Mucosa of stomach (tissue), 1 donor: ENCODE results near the gene CASQ2.

Experiments used
- H3K27me3 ChIP-seq: one replicate; pipeline ENCODE4 v1.7.0; 2013; ENCODE audit warnings: mild to moderate bottlenecking, low read length; ENCODE audit not compliant: control insufficient read depth, insufficient read depth
- H3K36me3 ChIP-seq: one replicate; pipeline ENCODE4 v1.7.0; 2013; ENCODE audit warnings: low read length; ENCODE audit not compliant: control insufficient read depth, insufficient read depth
- H3K4me1 ChIP-seq: one replicate; pipeline ENCODE4 v1.7.0; 2013; ENCODE audit warnings: mild to moderate bottlenecking, low read length; ENCODE audit not compliant: control insufficient read depth, insufficient read depth
- H3K4me3 ChIP-seq: one replicate; pipeline ENCODE4 v1.7.0; 2013; ENCODE audit warnings: low read length
- H3K9ac ChIP-seq: one replicate; pipeline ENCODE4 v1.7.0; 2013; ENCODE audit warnings: mild to moderate bottlenecking, low read length, moderate library complexity
- H3K9me3 ChIP-seq: one replicate; pipeline ENCODE4 v1.7.0; 2013; ENCODE audit warnings: mild to moderate bottlenecking, low read length, moderate library complexity; ENCODE audit not compliant: control insufficient read depth
- donor health status: Pancreatic carcinoma.

The CASQ2 gene

GRCh38 chr1:115753361-115753760 is 15.2 kb downstream of the CASQ2 start:
- no peaks in the 10 kb centered on the region for H3K36me3 ChIP-seq
- H3K9ac ChIP-seq = no peak overlapping the region
- peaks cover 7% of the 10 kb centered on the region for H3K4me1 ChIP-seq

GRCh38 chr1:115748401-115749150 is 19.9 kb downstream of the CASQ2 start:
- Histone ChIP-seq H3K4me3 (no peak overlapping the region), H3K27me3 (no peaks in the 10 kb centered on the region), H3K36me3 (no peaks in the 10 kb centered on the region), H3K9ac (no peak overlapping the region), H3K9me3 (no peaks in the 10 kb centered on the region), H3K4me1 (peaks cover 14% of the 10 kb centered on the region)

More at GRCh38 chr1:115753361-115753760, 15.2 kb downstream of the CASQ2 start:
- Histone ChIP-seq H3K27me3 (no peaks in the 10 kb centered on the region), H3K4me3 (no peak overlapping the region), H3K9me3 (no peaks in the 10 kb centered on the region)

DNA sequence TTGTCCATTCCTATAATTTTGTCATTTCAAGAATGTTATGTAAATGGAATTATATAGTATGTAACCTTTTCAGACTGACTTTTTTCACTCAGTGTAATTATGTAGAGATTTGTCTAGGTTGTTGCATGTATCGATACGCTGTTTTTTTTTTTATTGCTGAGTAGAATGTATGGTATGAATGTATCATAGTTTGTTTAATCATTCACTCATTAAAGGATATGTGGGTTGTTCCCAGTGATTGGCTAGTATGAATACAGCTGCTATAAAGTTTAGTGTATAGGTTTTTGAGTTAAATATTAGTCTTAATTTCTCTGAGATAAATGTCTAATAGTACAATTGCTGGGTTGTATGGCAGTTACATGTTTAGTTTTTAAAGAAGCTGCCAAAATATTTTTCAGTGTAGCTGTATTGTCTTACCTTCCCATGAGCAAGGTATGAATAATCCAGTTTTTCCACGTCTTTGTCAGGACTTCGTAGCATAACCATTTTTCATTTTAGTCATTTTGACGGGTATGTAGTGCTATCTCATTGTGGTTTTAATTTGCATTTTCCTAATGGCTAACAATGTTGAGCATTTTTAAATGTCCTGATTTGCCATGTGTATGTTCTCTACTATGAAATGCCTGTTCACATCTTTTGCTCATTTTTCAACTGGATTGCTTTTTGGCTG is 22.4 kb downstream of the CASQ2 start:
- Histone ChIP-seq H3K9me3 (no peaks in the 10 kb centered on the region), H3K36me3 (no peaks in the 10 kb centered on the region), H3K4me3 (no peak overlapping the region), H3K9ac (no peak overlapping the region), H3K4me1 (peaks cover 14% of the 10 kb centered on the region), H3K27me3 (no peaks in the 10 kb centered on the region)

GRCh38 chr1:115744646-115745275 is 23.8 kb downstream of the CASQ2 start:
- H3K27me3 ChIP-seq = no peaks in the 10 kb centered on the region
- no peak overlapping the region for H3K9ac ChIP-seq
- H3K9me3 ChIP-seq = no peaks in the 10 kb centered on the region
- H3K4me3 ChIP-seq = no peak overlapping the region
- H3K4me1 ChIP-seq = peaks cover 14% of the 10 kb centered on the region
- no peaks in the 10 kb centered on the region for H3K36me3 ChIP-seq

GRCh38 chr1:115740811-115741210 is 27.7 kb downstream of the CASQ2 start:
- Histone ChIP-seq H3K4me1 (no peaks in the 10 kb centered on the region), H3K9ac (no peak overlapping the region), H3K27me3 (no peaks in the 10 kb centered on the region), H3K9me3 (no peaks in the 10 kb centered on the region), H3K4me3 (no peak overlapping the region), H3K36me3 (no peaks in the 10 kb centered on the region)

GRCh38 chr1:115732316-115732715 is 36.2 kb downstream of the CASQ2 start:
- H3K27me3 ChIP-seq = no peaks in the 10 kb centered on the region
- H3K9me3 ChIP-seq = no peaks in the 10 kb centered on the region
- H3K9ac ChIP-seq = no peak overlapping the region
- no peaks in the 10 kb centered on the region for H3K4me1 ChIP-seq
- H3K4me3 ChIP-seq = no peak overlapping the region
- no peaks in the 10 kb centered on the region for H3K36me3 ChIP-seq

- peaks cover 10% of the 10 kb centered on the region for H3K4me1 ChIP-seq
- H3K9ac ChIP-seq = no peak overlapping the region
- no peaks in the 10 kb centered on the region for H3K27me3 ChIP-seq
- H3K4me3 ChIP-seq = no peak overlapping the region
- H3K36me3 ChIP-seq = no peaks in the 10 kb centered on the region
- no peaks in the 10 kb centered on the region for H3K9me3 ChIP-seq
Measured at GRCh38 chr1:115729756-115730155, 38.8 kb downstream of the CASQ2 start.

GRCh38 chr1:115728341-115728740 is 40.2 kb downstream of the CASQ2 start:
- Histone ChIP-seq H3K4me3 (no peak overlapping the region), H3K4me1 (peaks cover 10% of the 10 kb centered on the region), H3K9me3 (no peaks in the 10 kb centered on the region), H3K9ac (no peak overlapping the region), H3K36me3 (no peaks in the 10 kb centered on the region), H3K27me3 (no peaks in the 10 kb centered on the region)

GRCh38 chr1:115727706-115728249 is 40.7 kb downstream of the CASQ2 start:
- peaks cover 10% of the 10 kb centered on the region for H3K4me1 ChIP-seq
- H3K27me3 ChIP-seq = no peaks in the 10 kb centered on the region
- no peak overlapping the region for H3K9ac ChIP-seq
- no peaks in the 10 kb centered on the region for H3K9me3 ChIP-seq
- no peak overlapping the region for H3K4me3 ChIP-seq
- H3K36me3 ChIP-seq = no peaks in the 10 kb centered on the region

DNA sequence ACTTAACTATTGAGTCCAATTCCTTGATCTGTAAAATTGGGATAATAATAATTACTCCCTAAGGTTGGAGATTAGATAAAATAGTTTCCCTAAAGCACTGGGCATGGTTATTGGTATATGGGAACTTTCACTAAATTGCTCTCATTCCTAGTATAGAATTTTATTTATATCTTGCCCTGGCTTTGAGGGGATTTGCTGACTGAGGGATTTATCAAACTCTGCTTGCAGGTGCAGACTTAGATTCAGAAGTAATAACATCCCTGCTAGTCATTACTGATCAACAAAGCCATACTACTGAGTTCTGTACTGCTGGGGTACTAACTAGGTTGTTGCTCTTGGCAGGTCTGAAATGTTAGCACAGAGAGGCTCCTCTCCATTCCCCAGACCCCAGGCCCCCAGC is 41.9 kb downstream of the CASQ2 start:
- H3K9me3 ChIP-seq = no peaks in the 10 kb centered on the region
- no peak overlapping the region for H3K9ac ChIP-seq
- no peaks in the 10 kb centered on the region for H3K27me3 ChIP-seq
- H3K4me1 ChIP-seq = peaks cover 10% of the 10 kb centered on the region
- no peak overlapping the region for H3K4me3 ChIP-seq
- no peaks in the 10 kb centered on the region for H3K36me3 ChIP-seq

GRCh38 chr1:115726161-115726560 is 42.4 kb downstream of the CASQ2 start:
- no peaks in the 10 kb centered on the region for H3K27me3 ChIP-seq
- no peaks in the 10 kb centered on the region for H3K9me3 ChIP-seq
- H3K4me1 ChIP-seq = peaks cover 10% of the 10 kb centered on the region
- no peak overlapping the region for H3K4me3 ChIP-seq
- no peaks in the 10 kb centered on the region for H3K36me3 ChIP-seq
- no peak overlapping the region for H3K9ac ChIP-seq

- Histone ChIP-seq H3K9me3 (no peaks in the 10 kb centered on the region), H3K27me3 (no peaks in the 10 kb centered on the region), H3K36me3 (no peaks in the 10 kb centered on the region), H3K9ac (no peak overlapping the region), H3K4me3 (no peak overlapping the region), H3K4me1 (peaks cover 10% of the 10 kb centered on the region)
Measured at GRCh38 chr1:115725600-115725999, 42.9 kb downstream of the CASQ2 start.
